ENCODE results near the gene RIMBP2.

The RIMBP2 gene

DNA sequence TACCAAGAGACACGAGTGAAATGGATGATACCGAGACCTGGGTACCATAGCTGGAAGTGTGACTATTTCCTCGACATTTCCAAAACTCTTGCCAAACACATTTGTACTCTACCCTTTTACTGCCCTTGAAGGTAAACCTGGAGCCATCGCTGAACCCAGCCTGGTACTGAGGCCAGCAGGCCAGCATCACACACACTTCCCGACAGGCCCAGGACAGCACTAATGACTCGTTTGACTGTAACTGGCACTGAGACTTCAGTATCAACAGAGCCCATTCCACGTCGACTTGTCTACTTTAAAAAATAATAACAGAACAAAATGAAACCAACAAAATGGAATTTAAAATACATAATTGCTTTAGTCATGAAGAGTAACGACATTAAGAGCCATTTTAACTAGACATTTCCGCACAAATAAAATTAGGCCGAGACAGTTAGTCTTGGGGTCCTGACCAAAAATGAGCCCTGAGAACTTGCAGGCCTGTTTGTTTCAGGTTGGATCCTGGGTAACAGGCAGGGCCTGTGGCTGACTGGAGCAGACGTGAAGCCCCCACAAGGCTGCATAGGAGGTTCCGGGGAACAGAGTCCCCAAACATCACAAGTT is 94.3 kb downstream of the RIMBP2 start:
- DNase-seq: no peak

GRCh38 chr12:130620756-130621155 is 95.3 kb downstream of the RIMBP2 start:
- no peak for DNase-seq

DNA sequence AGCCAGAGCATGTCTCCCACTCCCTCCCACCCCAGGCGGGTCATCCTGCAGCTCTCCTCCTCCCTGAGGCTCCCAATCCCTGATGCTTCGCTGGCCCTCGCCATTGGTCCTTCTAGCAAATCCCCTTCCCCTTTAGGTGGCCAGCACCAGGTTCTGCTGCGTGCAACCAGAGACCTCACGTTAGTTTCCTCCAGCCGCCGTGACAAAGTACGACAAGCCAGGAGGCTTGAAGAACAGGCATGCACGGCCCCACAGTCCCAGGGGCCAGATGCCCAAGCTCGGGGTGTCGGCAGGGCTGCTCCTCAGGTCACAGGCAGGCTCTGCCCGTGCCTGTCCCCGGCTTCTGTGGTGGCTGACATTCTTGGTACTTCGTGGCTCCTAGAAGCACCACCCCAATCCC is 95.8 kb downstream of the RIMBP2 start:
- no peak for DNase-seq

DNA sequence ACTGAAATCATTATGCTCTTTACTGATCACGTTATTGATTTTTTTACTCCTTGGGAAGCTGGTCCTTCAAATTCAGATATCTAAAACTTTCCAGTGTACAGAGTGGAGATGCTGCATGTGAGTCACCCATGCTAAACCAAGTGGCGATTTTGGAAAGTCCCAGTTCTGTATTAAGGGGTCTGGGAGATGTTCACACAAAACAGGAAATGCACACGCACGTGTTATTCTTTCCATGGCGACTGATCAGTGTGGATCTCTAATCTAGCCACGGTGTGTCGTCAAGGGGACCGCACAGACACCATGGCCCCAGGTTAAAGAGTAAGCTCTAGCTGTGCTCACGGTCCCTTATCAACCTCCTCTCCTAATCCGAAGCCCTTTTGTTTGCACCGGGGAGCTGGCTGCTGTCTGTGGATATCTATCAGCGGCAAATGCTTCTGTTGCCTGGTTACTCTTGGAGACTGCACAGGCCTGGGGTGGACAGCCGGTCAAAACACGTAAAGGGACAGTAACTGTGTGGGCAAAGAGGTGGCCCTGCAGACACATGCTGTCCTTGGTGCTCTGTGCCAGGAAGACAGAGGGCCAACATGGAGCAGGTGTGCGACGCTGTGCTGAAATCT is 96.6 kb downstream of the RIMBP2 start:
- DNase-seq: no peak

DNA sequence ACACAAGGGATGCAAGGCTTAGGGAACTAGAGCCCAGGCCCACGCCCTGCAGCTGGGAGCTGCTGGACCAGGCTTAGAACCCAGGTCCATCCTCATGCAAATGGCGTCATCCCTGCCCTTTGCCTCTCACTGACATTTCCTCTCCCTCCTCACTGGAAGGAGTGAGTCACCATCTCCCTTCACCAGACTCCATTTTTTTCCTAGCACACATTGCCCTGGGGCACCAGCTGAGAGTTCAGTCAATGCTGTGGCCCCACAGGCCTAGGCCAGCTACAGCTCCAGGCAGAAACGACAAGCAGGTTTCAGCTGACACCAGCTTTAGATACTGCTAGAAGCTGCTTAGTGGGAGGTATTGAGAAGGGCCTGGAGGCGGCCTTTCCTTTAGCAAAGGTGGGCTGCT is 98.9 kb downstream of the RIMBP2 start:
- DNase-seq: peak; percentile 1

DNA sequence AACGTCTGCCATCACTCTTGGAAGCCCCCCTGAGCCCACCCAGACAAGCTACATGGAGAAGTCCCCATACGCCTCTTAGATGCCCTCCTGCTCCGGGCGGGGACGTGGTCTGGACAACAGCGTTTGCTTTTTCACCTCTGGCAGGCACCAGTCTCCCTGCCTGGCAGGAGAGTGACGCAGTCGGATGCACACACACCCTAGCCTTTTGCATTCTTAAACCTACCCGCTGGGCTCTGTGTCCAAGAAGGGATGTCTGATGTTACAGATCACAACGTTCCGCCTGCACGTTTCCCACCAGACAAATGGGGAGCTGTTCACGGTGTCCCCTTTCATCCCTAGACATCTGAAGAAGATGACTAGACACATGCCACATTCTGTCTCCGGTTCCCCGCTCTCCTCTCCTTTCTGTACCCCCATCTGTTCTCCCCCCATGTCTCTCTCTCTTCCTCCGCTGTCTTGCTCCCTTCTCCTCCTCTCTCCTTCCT is 100.2 kb downstream of the RIMBP2 start:
- DNase-seq: no peak

GRCh38 chr12:130614530-130614905 is 101.6 kb downstream of the RIMBP2 start:
- DNase-seq: no peak

GRCh38 chr12:130613831-130614529 is 102.1 kb downstream of the RIMBP2 start:
- no peak for DNase-seq

DNA sequence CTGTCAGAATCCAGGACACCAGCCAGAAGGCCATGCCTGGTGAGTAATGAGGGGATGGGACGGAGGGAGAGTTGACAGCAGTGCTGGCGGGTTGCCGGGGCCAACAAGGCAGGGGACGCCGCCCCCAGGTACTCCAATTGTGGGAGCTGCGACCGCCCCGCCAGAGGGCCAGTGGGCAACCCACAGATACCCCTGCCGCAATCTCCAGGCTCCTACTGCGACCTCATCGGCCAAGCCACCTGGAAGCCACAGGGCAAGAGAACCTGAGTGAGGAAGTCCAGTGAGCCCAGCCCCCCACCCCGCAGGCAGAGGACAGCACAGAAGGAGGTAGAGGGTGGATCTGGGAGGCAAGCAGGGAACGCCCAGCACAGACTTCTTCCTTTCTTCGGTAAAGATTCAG is 103.0 kb downstream of the RIMBP2 start:
- DNase-seq: no peak

DNA sequence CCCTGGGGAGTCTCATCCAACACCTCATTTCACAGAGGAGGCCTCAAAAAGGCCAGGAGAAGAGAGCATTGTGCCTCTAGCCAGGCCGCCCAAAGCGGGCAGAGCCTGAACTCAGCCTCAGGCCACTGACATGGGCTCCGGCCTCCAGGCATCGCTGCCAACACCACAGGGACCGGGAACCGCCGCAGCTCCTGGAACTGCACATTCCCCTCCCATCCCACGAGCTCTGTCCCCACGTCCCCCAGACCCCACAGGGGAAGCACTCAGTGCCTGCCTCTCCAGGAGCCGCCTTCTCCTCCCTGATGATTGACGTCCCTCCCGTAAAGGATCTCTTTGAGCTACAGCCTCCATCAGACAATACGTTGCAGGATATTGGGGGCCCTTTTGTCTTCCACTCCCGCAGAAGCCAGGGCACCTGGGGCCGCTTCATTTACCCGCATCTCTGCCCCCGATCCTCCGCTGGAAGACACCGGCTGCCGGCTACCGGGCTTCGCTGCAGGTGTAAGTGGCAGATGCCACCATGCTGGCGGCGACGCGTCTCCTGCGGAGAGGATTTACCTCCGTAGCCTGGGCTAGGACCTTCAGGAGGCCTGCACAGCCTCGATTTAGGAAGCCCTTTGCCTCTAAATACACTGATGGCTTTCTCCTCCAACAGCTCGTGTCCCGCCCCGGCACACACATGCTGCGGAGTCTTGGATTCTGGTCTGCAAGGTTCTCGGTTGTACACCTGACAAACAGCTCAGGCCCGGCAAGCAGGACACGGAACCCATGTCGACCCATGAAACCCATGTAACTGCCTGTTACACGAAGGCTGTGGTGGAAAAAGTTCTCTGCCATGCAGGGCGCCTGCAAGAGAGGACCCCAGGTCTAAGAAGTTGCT is 104.8 kb downstream of the RIMBP2 start:
- no peak for DNase-seq

- DNase-seq: no peak
Observed at GRCh38 chr12:130609966-130610365, 106.1 kb downstream of the RIMBP2 start.

DNA sequence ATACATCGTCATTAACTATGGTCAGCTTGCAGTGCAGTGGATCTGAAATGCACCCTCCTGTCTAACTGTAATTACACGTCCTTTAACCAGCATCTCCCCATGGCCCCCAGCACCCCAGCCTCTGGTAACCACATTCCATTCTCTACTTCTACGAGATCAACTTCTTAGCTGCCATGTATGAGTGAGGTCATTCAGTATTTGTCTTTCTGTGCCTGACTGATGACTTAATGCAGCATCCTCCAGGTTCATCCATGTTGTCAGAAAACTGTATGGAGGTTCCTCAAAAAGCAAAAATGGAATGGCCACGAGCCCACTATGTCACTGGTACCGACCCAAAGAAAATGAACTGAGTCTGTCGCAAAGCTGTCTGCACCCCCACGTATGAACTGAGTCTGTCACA is 107.3 kb downstream of the RIMBP2 start:
- no peak for DNase-seq

DNA sequence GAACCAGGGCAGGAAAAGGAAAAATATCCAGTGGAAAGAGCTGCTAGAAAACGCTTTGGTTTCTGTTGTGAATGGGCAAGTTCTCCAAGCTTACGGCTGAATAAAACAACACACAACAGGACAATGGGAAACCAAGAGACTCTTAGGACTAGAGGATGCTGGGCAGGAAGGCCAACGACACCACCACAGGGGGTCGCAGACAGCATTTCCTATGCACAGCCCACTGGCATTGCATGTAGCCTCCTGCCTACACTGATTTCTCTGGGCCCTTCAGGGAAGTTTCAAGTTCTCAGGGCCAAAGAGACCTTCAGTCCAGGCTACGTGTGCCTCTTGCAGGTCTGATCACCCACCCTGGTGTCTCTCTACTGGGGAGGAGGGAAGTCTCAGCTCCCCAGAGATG is 108.0 kb downstream of the RIMBP2 start:
- DNase-seq: no peak

DNA sequence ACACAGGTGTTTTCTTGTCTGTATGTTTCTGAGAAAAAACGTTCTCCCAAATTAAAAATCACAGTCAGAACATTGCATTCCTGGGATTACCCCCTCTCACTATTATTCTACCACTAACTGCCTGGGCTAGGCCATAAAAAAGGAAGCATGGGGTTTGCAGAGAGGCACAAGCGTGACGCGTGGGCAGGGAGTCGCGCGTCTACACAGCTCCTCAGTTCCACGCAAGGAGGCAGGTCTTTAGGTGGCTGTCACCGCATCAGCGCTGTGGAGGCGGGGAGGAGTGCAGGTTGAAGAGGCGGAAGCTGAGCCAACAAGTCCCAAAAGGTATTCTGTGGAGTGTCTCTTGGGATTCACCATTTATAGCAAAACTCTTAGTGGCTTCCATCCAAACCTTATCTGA is 109.9 kb downstream of the RIMBP2 start:
- no peak for DNase-seq

GRCh38 chr12:130603396-130603965 is 112.6 kb downstream of the RIMBP2 start:
- DNase-seq: no peak

DNA sequence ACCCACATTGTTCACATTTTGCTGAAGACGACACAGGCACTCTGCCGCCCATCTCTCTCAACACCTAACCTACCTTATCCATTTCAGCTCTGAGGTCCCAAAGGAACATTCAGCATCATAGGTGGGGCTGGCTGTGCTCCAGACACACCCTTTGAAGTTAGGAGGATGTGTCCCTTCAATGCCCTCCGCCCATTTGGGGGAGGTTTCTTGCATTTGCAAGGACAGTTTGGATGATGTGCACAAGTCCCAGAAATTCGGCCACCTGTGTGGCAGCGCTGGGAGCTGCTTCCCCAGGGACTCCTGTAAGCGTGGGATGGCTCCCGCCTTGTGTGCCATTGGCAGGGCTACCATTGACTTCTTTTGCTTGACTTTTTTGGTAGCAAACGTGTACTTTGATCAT is 113.8 kb downstream of the RIMBP2 start:
- DNase-seq: no peak

- no peak for DNase-seq
Observed at GRCh38 chr12:130601327-130601726, 114.8 kb downstream of the RIMBP2 start.

DNA sequence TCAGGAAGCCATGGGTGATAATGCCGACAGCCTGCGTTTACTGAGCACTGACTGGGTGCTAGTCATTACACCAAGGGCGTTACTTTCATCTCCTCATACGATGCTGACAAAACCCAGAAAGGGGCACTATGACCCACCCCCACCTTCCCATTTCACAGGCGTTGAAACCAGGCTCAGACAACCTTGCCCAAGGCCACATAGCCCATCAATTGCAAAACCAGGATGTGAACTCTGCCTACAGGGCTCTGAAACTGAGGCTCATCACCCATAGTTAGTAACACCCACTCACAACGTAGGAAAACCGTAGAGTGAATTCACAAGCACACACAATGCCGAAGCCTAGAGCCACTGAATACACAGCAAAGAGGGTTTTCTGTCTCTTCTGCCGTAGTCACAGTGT is 119.9 kb downstream of the RIMBP2 start:
- no peak for DNase-seq

DNA sequence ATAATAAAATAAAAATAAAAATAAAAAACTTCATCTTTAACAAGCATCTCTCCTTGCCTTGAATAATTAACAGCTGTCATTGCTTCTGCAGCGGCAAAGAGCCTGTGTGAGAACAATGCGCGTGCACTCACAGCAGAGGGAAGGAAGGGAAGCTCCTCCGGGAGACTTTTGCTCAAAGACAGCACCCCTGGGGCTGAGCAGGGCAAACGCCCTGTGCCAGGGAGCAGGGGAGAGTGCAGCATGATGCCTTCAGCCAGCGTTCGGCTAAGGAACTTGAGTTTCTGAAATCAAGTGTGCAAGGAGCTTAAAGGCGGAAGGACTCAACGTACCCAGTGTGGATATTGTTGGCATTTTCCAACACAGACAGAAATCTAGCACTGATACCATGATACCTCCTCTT is 120.5 kb downstream of the RIMBP2 start:
- DNase-seq: no peak

- no peak for DNase-seq
Observed at GRCh38 chr12:130593056-130593455, 123.0 kb downstream of the RIMBP2 start.

GRCh38 chr12:130592641-130593040 is 123.5 kb downstream of the RIMBP2 start:
- DNase-seq: no peak

DNA sequence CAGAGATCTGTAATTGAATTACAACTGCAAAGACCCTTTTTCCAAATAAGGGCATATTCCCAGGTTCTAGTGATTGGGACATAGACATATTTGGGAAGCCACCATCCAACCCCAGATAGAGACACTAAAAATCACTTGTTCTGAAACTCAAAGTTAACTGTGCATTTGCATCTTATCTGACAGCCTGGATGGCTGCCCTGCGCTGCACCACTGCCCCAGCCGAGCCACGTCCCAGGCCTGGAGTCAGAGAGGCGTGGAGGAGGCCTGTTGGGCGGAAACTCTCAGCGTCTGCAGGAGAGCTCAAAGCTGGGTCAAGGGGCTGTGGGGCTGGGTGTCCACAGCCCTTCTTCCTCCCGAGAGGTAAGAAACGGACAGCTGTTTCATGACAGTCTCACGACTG is 124.4 kb downstream of the RIMBP2 start:
- DNase-seq: no peak

DNA sequence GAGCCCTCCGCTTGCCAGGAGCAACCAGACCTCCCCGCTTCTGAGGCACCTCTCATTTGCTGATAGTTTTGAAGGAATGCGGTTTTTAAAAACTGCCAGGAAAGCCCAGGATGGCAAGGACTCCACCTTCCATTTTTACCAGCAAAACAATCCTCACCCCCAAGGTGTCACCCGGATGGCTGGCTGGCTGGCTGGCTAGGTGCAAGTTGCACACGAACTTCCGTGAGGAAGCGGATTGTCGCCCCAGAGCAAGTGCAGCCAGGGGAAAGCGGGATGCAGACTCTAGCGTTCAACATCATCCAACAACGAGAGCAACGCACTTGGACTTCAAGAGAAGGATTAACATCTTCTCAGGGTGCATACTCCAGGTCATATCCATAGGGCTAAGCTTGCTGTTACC is 125.4 kb downstream of the RIMBP2 start:
- no peak for DNase-seq

Measured in OCI-M1 (cell line).